K562 (cell line): Measurements from ENCODE around the gene DNAH9. TPM values are rescaled to one million over a fixed set of nuclear protein-coding genes. Genes with fewer than 3 reads are reported as not detected.
A peak's percentile ranks its signal among the peaks of the same experiment; 100 is the strongest.
"Not testable (repeated sequence)": the region's sequence is repeated elsewhere in the genome, so short reads cannot be mapped to it uniquely, and the experiment has no call there.

ENCODE experiments used
- ATAC-seq: fragments of 200-7000 bp; cut with Tn5 transposase; 3 replicates; pipeline ENCODE4 v1.9.1; 2020; ENCODE audit warnings: moderate library complexity
- BruUV-seq: library from RNA; stranded (reverse); fragments of 400-500 nt; replicated peaks from 2 replicates; lab custom pipeline; 2021; lab: Mats Ljungman, UMichigan
- CTCF ChIA-PET: fragments of 300-600 bp; formaldehyde crosslinking; extraction: SDS; loops from one replicate; lab custom pipeline; 2021; ENCODE audit warnings: low intra/inter-chr PET ratio; lab: Yijun Ruan, JAX
- POLR2A ChIA-PET: fragments of 300-600, 350-650 bp; sonication (Branson Sonifier 250); formaldehyde crosslinking; extraction: SDS; loops from one replicate; lab custom pipeline; 2021; ENCODE audit warnings: antibody characterized with exemption, inconsistent platforms; lab: Yijun Ruan, JAX
- DNase-seq, 4 experiments: peaks; one replicate each; pipeline versions ENCODE4 v3.0.0 to v3.0.0-alpha.2; 2011 to 2018; ENCODE audit warnings: low spot score in 3 of 4, mixed read lengths in 3 of 4; ENCODE audit errors: extremely low read depth in 1 of 4
- FAIRE-seq: peaks from 2 replicates; lab custom pipeline; 2011; peaks lifted over from hg19 to GRCh38; lab: Jason Lieb, UNC
- H2AFZ ChIP-seq: 2 replicates; pipeline ENCODE4 v1.6.0; 2011; ENCODE audit warnings: low read depth, low read length, control low read depth, inconsistent platforms
- H3K27ac ChIP-seq: fragments of 200-600 bp; 3 replicates; pipeline ENCODE4 v1.8.0; 2011; ENCODE audit warnings: low read depth, mild to moderate bottlenecking, control low read depth, inconsistent platforms, low read length, moderate library complexity, mixed read lengths; ENCODE audit errors: extremely low read depth
- H3K27me3 ChIP-seq, 2 experiments: fragments of 300-600 bp in 1 of 2; 2 replicates in 1 of 2; 3 replicates in 1 of 2; pipeline versions ENCODE4 v1.6.0 to v1.8.0; 2011; ENCODE audit warnings: inconsistent platforms in 2 of 2, low read length in 2 of 2, mild to moderate bottlenecking in 1 of 2, mixed read lengths in 1 of 2, moderate library complexity in 1 of 2; ENCODE audit not compliant: control insufficient read depth in 2 of 2, insufficient read depth in 2 of 2
- H3K36me3 ChIP-seq: fragments of 300-600 bp; 3 replicates; pipeline ENCODE4 v1.8.0; 2011; ENCODE audit warnings: mild to moderate bottlenecking, low read length, inconsistent platforms; ENCODE audit not compliant: control insufficient read depth, insufficient read depth
- H3K4me1 ChIP-seq, 2 experiments: fragments of 200-600 bp in 1 of 2; replicated peaks in 1 of 2; 2 replicates in 1 of 2; 3 replicates in 1 of 2; pipeline versions ENCODE4 v1.5.1 to v1.8.0; 2011; ENCODE audit warnings: inconsistent platforms in 2 of 2, low read length in 2 of 2, mild to moderate bottlenecking in 1 of 2, mixed read lengths in 1 of 2, moderate library complexity in 1 of 2; ENCODE audit not compliant: control insufficient read depth in 2 of 2, insufficient read depth in 2 of 2
- H3K4me2 ChIP-seq: 2 replicates; pipeline ENCODE4 v1.6.1; 2011; ENCODE audit warnings: low read length, control low read depth, inconsistent platforms, mixed read lengths; ENCODE audit not compliant: insufficient read depth
- H3K4me3 ChIP-seq: fragments of 200-600 bp; sonication (generic), shearing (Covaris generic); 2 replicates; pipeline ENCODE4 v1.5.1; 2016; ENCODE audit warnings: control low read depth, inconsistent platforms
- H3K79me2 ChIP-seq: fragments of 200-600 bp; 3 replicates; pipeline ENCODE4 v1.8.0; 2011; ENCODE audit warnings: low read length, inconsistent platforms; ENCODE audit not compliant: control insufficient read depth, insufficient read depth
- H3K9ac ChIP-seq, 2 experiments: 2 replicates each; pipeline versions ENCODE4 v1.6.0 to v1.6.1; 2011; ENCODE audit warnings: low read depth in 2 of 2, low read length in 2 of 2, control low read depth in 1 of 2, inconsistent platforms in 1 of 2, mild to moderate bottlenecking in 1 of 2, mixed read lengths in 1 of 2; ENCODE audit not compliant: insufficient read depth in 1 of 2
- H3K9me1 ChIP-seq: one replicate; pipeline ENCODE4 v1.6.0; 2011; ENCODE audit warnings: inconsistent platforms, mild to moderate bottlenecking, low read length, moderate library complexity; ENCODE audit not compliant: control insufficient read depth, insufficient read depth
- H3K9me3 ChIP-seq: replicated peaks from 2 replicates; pipeline ENCODE4 v1.5.1; 2011; ENCODE audit warnings: low read depth, low read length, inconsistent platforms; ENCODE audit not compliant: control insufficient read depth, insufficient read depth
- H4K20me1 ChIP-seq: replicated peaks from 2 replicates; pipeline ENCODE4 v1.6.1; 2011; ENCODE audit warnings: low read length, inconsistent platforms, mixed read lengths; ENCODE audit not compliant: control insufficient read depth, insufficient read depth
- ARID1B ChIP-seq: fragments of 450-650 bp; IDR thresholded peaks from 2 replicates; pipeline ENCODE4 v1.6.1; 2016; ENCODE audit warnings: antibody characterized with exemption, mild to moderate bottlenecking, inconsistent platforms
- CBFA2T2 ChIP-seq: fragments of 450-650 bp; conservative IDR thresholded peaks from 2 replicates; pipeline ENCODE4 v1.6.1; 2017; ENCODE audit warnings: mild to moderate bottlenecking
- CBFA2T3 ChIP-seq: fragments of 450-650 bp; IDR thresholded peaks from 2 replicates; pipeline ENCODE4 v1.6.1; 2017
- CC2D1A ChIP-seq: fragments of 450-650 bp; IDR thresholded peaks from 2 replicates; pipeline ENCODE4 v1.6.1; 2017; ENCODE audit warnings: mild to moderate bottlenecking
- CEBPB ChIP-seq: fragments of 450-650 bp; IDR thresholded peaks from 2 replicates; pipeline ENCODE4 v1.6.1; 2016; ENCODE audit warnings: missing genetic modification characterization, missing compliant biosample characterization
- EP300 ChIP-seq: IDR thresholded peaks from 2 replicates; pipeline ENCODE4 v1.6.1; 2012; ENCODE audit warnings: low read length, improper control_type of control experiment
- FOXM1 ChIP-seq, 2 experiments: fragments of 450-650 bp in 1 of 2; sonication (generic) in 1 of 2; formaldehyde crosslinking in 1 of 2; IDR thresholded peaks; 2 replicates each; pipeline versions ENCODE4 v1.6.1 to v1.9.0; 2017 to 2022; ENCODE audit warnings: low read depth in 2 of 2, mild to moderate bottlenecking in 2 of 2, missing genetic modification reagents in 1 of 2, moderate library complexity in 1 of 2
- KLF16 ChIP-seq: IDR thresholded peaks from 2 replicates; pipeline ENCODE4 v1.6.1; 2016; ENCODE audit warnings: antibody characterized with exemption
- MTA2 ChIP-seq: fragments of 450-650 bp; IDR thresholded peaks from 2 replicates; pipeline ENCODE4 v1.6.1; 2016; ENCODE audit warnings: low read depth
- NCOR1 ChIP-seq: fragments of 450-650 bp; IDR thresholded peaks from 2 replicates; pipeline ENCODE4 v1.6.1; 2016; ENCODE audit warnings: mild to moderate bottlenecking, moderate library complexity
- NFIC ChIP-seq: fragments of 450-650 bp; IDR thresholded peaks from 2 replicates; pipeline ENCODE4 v1.6.1; 2017; ENCODE audit warnings: mild to moderate bottlenecking, inconsistent platforms
- NR4A1 ChIP-seq, 2 experiments: fragments of 250-450 bp in 1 of 2; fragments of 450-650 bp in 1 of 2; sonication (Bioruptor Pico) in 1 of 2; IDR thresholded peaks; 2 replicates each; pipeline versions ENCODE4 v1.4.0 to v1.6.1; 2016 to 2020; ENCODE audit warnings: mild to moderate bottlenecking in 2 of 2, missing compliant biosample characterization in 1 of 2, missing genetic modification characterization in 1 of 2, moderate library complexity in 1 of 2
- PHB2 ChIP-seq: fragments of 450-650 bp; IDR thresholded peaks from 2 replicates; pipeline ENCODE4 v1.6.1; 2017; ENCODE audit warnings: low read depth
- PYGO2 ChIP-seq: fragments of 450-650 bp; IDR thresholded peaks from 2 replicates; pipeline ENCODE4 v1.6.1; 2016; ENCODE audit warnings: mild to moderate bottlenecking, missing genetic modification characterization, moderate library complexity, missing compliant biosample characterization
- SMARCA4 ChIP-seq: fragments of 450-650 bp; IDR thresholded peaks from 2 replicates; pipeline ENCODE4 v1.6.1; 2016
- SMARCE1 ChIP-seq: fragments of 450-650 bp; IDR thresholded peaks from 2 replicates; pipeline ENCODE4 v1.7.1; 2016; ENCODE audit warnings: mild to moderate bottlenecking
- TAL1 ChIP-seq: fragments of 450-650 bp; IDR thresholded peaks from 2 replicates; pipeline ENCODE4 v1.6.1; 2016; ENCODE audit warnings: mild to moderate bottlenecking
- TCF3 ChIP-seq: sonication (generic); formaldehyde crosslinking; IDR thresholded peaks from 2 replicates; pipeline ENCODE4 v1.4.0; 2020; ENCODE audit warnings: mild to moderate bottlenecking, missing genetic modification reagents
- TEAD4 ChIP-seq, 2 experiments: sonication (generic) in 1 of 2; formaldehyde crosslinking in 1 of 2; IDR thresholded peaks; 2 replicates each; pipeline versions ENCODE4 v1.6.1 to v1.8.0; 2012 to 2022; ENCODE audit warnings: borderline replicate concordance in 1 of 2, inconsistent platforms in 1 of 2, low read length in 1 of 2, mild to moderate bottlenecking in 1 of 2, missing genetic modification reagents in 1 of 2
- TRIM24 ChIP-seq, 2 experiments: fragments of 450-650 bp; IDR thresholded peaks; 2 replicates each; pipeline ENCODE4 v1.6.1; 2016
- WGBS: fragments of 100-300 bp; shearing (Covaris generic); methylation state at CpG from one replicate; pipeline ENCODE4 v1.1.6; 2016; ENCODE audit warnings: low coverage, mixed read lengths; ENCODE audit not compliant: insufficient coverage; ENCODE audit errors: missing lambda C conversion rate; 5-methylcytosine and 5-hydroxymethylcytosine counted together
- in situ Hi-C: fragments of 300-500 bp; cut with MboI; formaldehyde crosslinking; loops from 4 replicates; pipeline ENCODE4 v1.15.0; 2018; ENCODE audit warnings: inconsistent platforms, mixed read lengths
- intact Hi-C: fragments of 100-400 bp; cut with micrococcal nuclease; formaldehyde crosslinking; loops from 2 replicates; pipeline ENCODE4 v1.14.2; 2022
- polyA plus RNA-seq, 8 experiments: library from polyadenylated mRNA; depleted of rRNA in 4 of 8; stranded (reverse) in 5 of 8; unstranded in 3 of 8; fragments of >200 nt; fragmentation: Nextera tagmentation in 2 of 8; fragmentation: Illumina TruSeq in 1 of 8; extraction: Ambion mirVana in 2 of 8; extraction: Trizol in 1 of 8; gene quantifications; 2 replicates each; pipeline versions ENCODE4 v1.2.1 to v1.2.3, GENCODE V29; 2011 to 2014; ENCODE audit warnings: inconsistent platforms in 1 of 8, missing spikeins in 1 of 8
- total RNA-seq, 7 experiments: library from RNA; depleted of rRNA in 6 of 7; stranded (reverse); fragments of >200 nt in 6 of 7; fragmentation: Illumina TruSeq in 2 of 7; extraction: Trizol in 2 of 7; gene quantifications; 2 replicates each; pipeline versions ENCODE4 v1.2.1 to v1.2.3, GENCODE V29; 2011 to 2021; ENCODE audit warnings: low replicate concordance in 1 of 7
- TF ChIP-seq, protein P1 (sequence below): fragments of 450-650 bp; IDR thresholded peaks from 2 replicates; pipeline ENCODE4 v1.6.1; 2016; ENCODE audit warnings: low read depth, mild to moderate bottlenecking, moderate library complexity

The DNAH9 gene
- total and polyA plus RNA-seq, 9 of the 15 experiments (the other 6 are each of a cell fraction or from before 2014, with no cell fraction given) = not detected

DNA sequence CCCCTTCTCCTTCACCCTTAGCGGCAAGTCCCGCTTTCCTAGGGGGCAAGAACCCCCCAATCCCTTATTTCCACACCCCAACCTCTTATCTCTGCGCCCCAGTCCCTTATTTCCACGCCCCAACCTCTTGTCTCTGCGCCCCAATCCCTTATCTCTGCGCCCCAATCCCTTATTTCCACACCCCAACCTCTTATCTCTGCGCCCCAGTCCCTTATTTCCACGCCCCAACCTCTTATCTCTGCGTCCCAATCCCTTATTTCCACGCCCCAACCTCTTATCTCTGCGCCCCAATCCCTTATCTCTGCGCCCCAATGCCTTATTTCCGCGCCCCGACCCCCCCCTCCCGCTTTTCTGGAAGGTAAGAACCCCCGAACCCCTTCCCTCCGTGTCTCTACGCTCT is 374.5 kb downstream of the DNAH9 start:
- H3K79me2 ChIP-seq; BruUV-seq; H4K20me1 ChIP-seq; H3K4me2 ChIP-seq; H3K27ac ChIP-seq; H3K9me3 ChIP-seq; H3K4me3 ChIP-seq; CTCF ChIA-PET; ATAC-seq; FAIRE-seq; H2AFZ ChIP-seq; H3K4me1 ChIP-seq; POLR2A ChIA-PET; intact Hi-C loops; H3K36me3 ChIP-seq; H3K27me3 ChIP-seq; H3K9me1 ChIP-seq; H3K9ac ChIP-seq; in situ Hi-C loops; TF ChIP-seq TEAD4 (CRISPR knock-in tag; IDR thresholded peaks at IDR 0.05; ENCODE audit: borderline replicate concordance); NR4A1 (CRISPR knock-in tag; IDR thresholded peaks at IDR 0.05); FOXM1 (CRISPR knock-in tag; IDR thresholded peaks at IDR 0.05; ENCODE audit: low read depth): not testable (repeated sequence)
- 11% methylated on average over 10 of the region's 19 CpGs for WGBS
- DNase-seq = peak in 1 of 4 experiments; percentile 2
- TF ChIP-seq TEAD4 (IDR thresholded peaks at IDR 0.05; ENCODE audit: low read length) = peak; percentile 82
- TF ChIP-seq NFIC = peak; percentile 62
- peak; percentile 97 for TF ChIP-seq CC2D1A
- peak; percentile 78 for TF ChIP-seq TCF3 (CRISPR knock-in tag)
- peak; percentile 95 for TF ChIP-seq PYGO2 (tag)
- TF ChIP-seq, protein P1, sequence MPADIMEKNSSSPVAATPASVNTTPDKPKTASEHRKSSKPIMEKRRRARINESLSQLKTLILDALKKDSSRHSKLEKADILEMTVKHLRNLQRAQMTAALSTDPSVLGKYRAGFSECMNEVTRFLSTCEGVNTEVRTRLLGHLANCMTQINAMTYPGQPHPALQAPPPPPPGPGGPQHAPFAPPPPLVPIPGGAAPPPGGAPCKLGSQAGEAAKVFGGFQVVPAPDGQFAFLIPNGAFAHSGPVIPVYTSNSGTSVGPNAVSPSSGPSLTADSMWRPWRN = peak; percentile 32; the same call in 1 of the 2 replicates
- TF ChIP-seq NR4A1 (tag; IDR thresholded peaks at IDR 0.05) = peak; percentile 65; the same call in 1 of the 2 replicates
- TF ChIP-seq EP300 = peak; percentile 31; the same call in 1 of the 2 replicates
- peak; percentile 47; the same call in 1 of the 2 replicates for TF ChIP-seq KLF16
- peak; percentile 72 for TF ChIP-seq FOXM1 (IDR thresholded peaks at IDR 0.05; ENCODE audit: low read depth)
- TF ChIP-seq CBFA2T3 = peak; percentile 93
- TF ChIP-seq TRIM24 (IDR thresholded peaks at IDR 0.05) = peak; percentile 98
- TF ChIP-seq SMARCE1 = peak; percentile 75; the same call in 1 of the 2 replicates
- peak; percentile 95 for TF ChIP-seq CBFA2T2
- peak; percentile 92 for TF ChIP-seq MTA2
- peak; percentile 88 for TF ChIP-seq NCOR1
- TF ChIP-seq TAL1 = peak; percentile 97
- peak; percentile 90 for TF ChIP-seq ARID1B
- peak; percentile 30; the same call in 1 of the 2 replicates for TF ChIP-seq CEBPB (tag)
- peak; percentile 93 for TF ChIP-seq PHB2
- 0 out of 2 replicates have a peak, but pooled peaks have one; percentile 18 for TF ChIP-seq SMARCA4
